ENCODE measurements around the gene RAB31.

Gene RAB31

GRCh38 chr18:9790261-9790660 is 82.2 kb downstream of the RAB31 start:
- H3K27ac ChIP-seq (ENCODE audit: low read depth, low read length, poor library complexity, severe bottlenecking) = no peak overlapping the region
- no peaks in the 10 kb centered on the region for H3K4me1 ChIP-seq (ENCODE audit: insufficient read depth, low read length, severe bottlenecking)
- H3K9me2 ChIP-seq (ENCODE audit: low read depth, low read length) = no peaks in the 10 kb centered on the region
- no peaks in the 10 kb centered on the region for H3F3A ChIP-seq (ENCODE audit: insufficient read depth, low read length)
- H3K4me3 ChIP-seq (ENCODE audit: low read depth, low read length, poor library complexity, severe bottlenecking) = no peak overlapping the region
- H2AFZ ChIP-seq (ENCODE audit: low read length) = no peak overlapping the region
- no peaks in the 10 kb centered on the region for H3K9me3 ChIP-seq (ENCODE audit: low read length)
- H3K27me3 ChIP-seq (ENCODE audit: insufficient read depth, low read length) = no peaks in the 10 kb centered on the region; the same call in 1 of the 2 replicates
- TF ChIP-seq EZH2 (IDR thresholded peaks at IDR 0.05; ENCODE audit: borderline replicate concordance, low read length) (no peak), CTCF (IDR thresholded peaks at IDR 0.05; ENCODE audit: low read length) (no peak)
- H4K20me1 ChIP-seq (ENCODE audit: insufficient read depth, low read length) = no peaks in the 10 kb centered on the region
- H3K36me3 ChIP-seq (ENCODE audit: insufficient read depth, low read length) = no peaks in the 10 kb centered on the region
- H3K9ac ChIP-seq (ENCODE audit: low read length) = no peak overlapping the region
- H3K4me2 ChIP-seq (ENCODE audit: low read length) = no peak overlapping the region
- no peaks in the 10 kb centered on the region for H3K79me2 ChIP-seq (ENCODE audit: insufficient read depth, low read length)

- no peak overlapping the region for H2AFZ ChIP-seq (ENCODE audit: low read length)
- H3K27me3 ChIP-seq (ENCODE audit: insufficient read depth, low read length) = no peaks in the 10 kb centered on the region; the same call in 1 of the 2 replicates
- no peaks in the 10 kb centered on the region for H4K20me1 ChIP-seq (ENCODE audit: insufficient read depth, low read length)
- no peaks in the 10 kb centered on the region for H3K9me3 ChIP-seq (ENCODE audit: low read length)
- TF ChIP-seq CTCF (IDR thresholded peaks at IDR 0.05; ENCODE audit: low read length) (no peak), EZH2 (IDR thresholded peaks at IDR 0.05; ENCODE audit: borderline replicate concordance, low read length) (no peak)
- H3K27ac ChIP-seq (ENCODE audit: low read depth, low read length, poor library complexity, severe bottlenecking) = no peak overlapping the region
- H3F3A ChIP-seq (ENCODE audit: insufficient read depth, low read length) = no peaks in the 10 kb centered on the region
- H3K4me2 ChIP-seq (ENCODE audit: low read length) = no peak overlapping the region
- H3K9me2 ChIP-seq (ENCODE audit: low read depth, low read length) = no peaks in the 10 kb centered on the region
- H3K4me1 ChIP-seq (ENCODE audit: insufficient read depth, low read length, severe bottlenecking) = no peaks in the 10 kb centered on the region
- no peaks in the 10 kb centered on the region for H3K79me2 ChIP-seq (ENCODE audit: insufficient read depth, low read length)
- no peak overlapping the region for H3K4me3 ChIP-seq (ENCODE audit: low read depth, low read length, poor library complexity, severe bottlenecking)
- H3K36me3 ChIP-seq (ENCODE audit: insufficient read depth, low read length) = no peaks in the 10 kb centered on the region
- H3K9ac ChIP-seq (ENCODE audit: low read length) = no peak overlapping the region
Observed at GRCh38 chr18:9791991-9792390, 83.9 kb downstream of the RAB31 start.

GRCh38 chr18:9792565-9793245 is 84.6 kb downstream of the RAB31 start:
- H3K4me2 ChIP-seq (ENCODE audit: low read length) = no peak overlapping the region
- H3K4me1 ChIP-seq (ENCODE audit: insufficient read depth, low read length, severe bottlenecking) = no peaks in the 10 kb centered on the region
- no peaks in the 10 kb centered on the region for H3K9me2 ChIP-seq (ENCODE audit: low read depth, low read length)
- no peaks in the 10 kb centered on the region; the same call in 1 of the 2 replicates for H3K27me3 ChIP-seq (ENCODE audit: insufficient read depth, low read length)
- H3K9ac ChIP-seq (ENCODE audit: low read length) = no peak overlapping the region
- H3F3A ChIP-seq (ENCODE audit: insufficient read depth, low read length) = no peaks in the 10 kb centered on the region
- H2AFZ ChIP-seq (ENCODE audit: low read length) = no peak overlapping the region
- no peaks in the 10 kb centered on the region for H3K36me3 ChIP-seq (ENCODE audit: insufficient read depth, low read length)
- H3K4me3 ChIP-seq (ENCODE audit: low read depth, low read length, poor library complexity, severe bottlenecking) = no peak overlapping the region
- no peak overlapping the region for H3K27ac ChIP-seq (ENCODE audit: low read depth, low read length, poor library complexity, severe bottlenecking)
- TF ChIP-seq CTCF (IDR thresholded peaks at IDR 0.05; ENCODE audit: low read length) (peak; percentile 96), EZH2 (IDR thresholded peaks at IDR 0.05; ENCODE audit: borderline replicate concordance, low read length) (no peak)
- H3K9me3 ChIP-seq (ENCODE audit: low read length) = no peaks in the 10 kb centered on the region
- no peaks in the 10 kb centered on the region for H3K79me2 ChIP-seq (ENCODE audit: insufficient read depth, low read length)
- H4K20me1 ChIP-seq (ENCODE audit: insufficient read depth, low read length) = no peaks in the 10 kb centered on the region
